Calu3 (cell line): ENCODE measurements around the gene INSL3. TPM values are rescaled to one million over a fixed set of nuclear protein-coding genes. Genes with fewer than 3 reads are reported as not detected.

Source experiments
- BruUV-seq: library from RNA; stranded (reverse); fragments of 400-500 nt; replicated peaks from 2 replicates; lab custom pipeline; 2021; lab: Mats Ljungman, UMichigan
- CTCF ChIA-PET: fragments of 300-600 bp; sonication (Branson Sonifier 250); formaldehyde crosslinking; loops from one replicate; lab custom pipeline; 2022; ENCODE audit warnings: antibody characterized with exemption; lab: Charles Lee
- DNase-seq: peaks from one replicate; pipeline ENCODE4 v3.0.0; 2022
- H3K27ac Mint-ChIP-seq: one replicate; pipeline ENCODE4 v1.8.0; 2022; ENCODE audit warnings: mixed read lengths; ENCODE audit not compliant: unreplicated experiment
- H3K27me3 Mint-ChIP-seq: one replicate; pipeline ENCODE4 v1.8.0; 2022; ENCODE audit warnings: mixed read lengths; ENCODE audit not compliant: unreplicated experiment
- H3K36me3 Mint-ChIP-seq: one replicate; pipeline ENCODE4 v1.8.0; 2022; ENCODE audit warnings: mild to moderate bottlenecking, moderate library complexity, mixed read lengths; ENCODE audit not compliant: insufficient read depth, unreplicated experiment
- H3K4me1 Mint-ChIP-seq: one replicate; pipeline ENCODE4 v1.8.0; 2022; ENCODE audit warnings: mild to moderate bottlenecking, low read depth, mixed read lengths; ENCODE audit not compliant: unreplicated experiment
- H3K4me3 Mint-ChIP-seq: one replicate; pipeline ENCODE4 v1.8.0; 2022; ENCODE audit warnings: mild to moderate bottlenecking, low read depth, moderate library complexity, mixed read lengths; ENCODE audit not compliant: unreplicated experiment
- H3K9me3 Mint-ChIP-seq: one replicate; pipeline ENCODE4 v1.8.0; 2022; ENCODE audit warnings: low read depth, mixed read lengths; ENCODE audit not compliant: unreplicated experiment
- CTCF ChIP-seq: fragments of 200-600 bp; IDR thresholded peaks from one replicate; pipeline ENCODE4 v1.8.0; 2022; ENCODE audit warnings: antibody characterized with exemption; ENCODE audit not compliant: unreplicated experiment
- intact Hi-C: fragments of 100-400 bp; cut with micrococcal nuclease; formaldehyde crosslinking; loops from one replicate; pipeline ENCODE4 v1.10.0; 2022; ENCODE audit not compliant: unreplicated experiment
- total RNA-seq: library from RNA; stranded (reverse); gene quantifications from 2 replicates; pipeline ENCODE4 v1.2.3, GENCODE V29; 2022

The INSL3 gene
- total RNA-seq, 1 experiment from 2014 or later = not detected

DNA sequence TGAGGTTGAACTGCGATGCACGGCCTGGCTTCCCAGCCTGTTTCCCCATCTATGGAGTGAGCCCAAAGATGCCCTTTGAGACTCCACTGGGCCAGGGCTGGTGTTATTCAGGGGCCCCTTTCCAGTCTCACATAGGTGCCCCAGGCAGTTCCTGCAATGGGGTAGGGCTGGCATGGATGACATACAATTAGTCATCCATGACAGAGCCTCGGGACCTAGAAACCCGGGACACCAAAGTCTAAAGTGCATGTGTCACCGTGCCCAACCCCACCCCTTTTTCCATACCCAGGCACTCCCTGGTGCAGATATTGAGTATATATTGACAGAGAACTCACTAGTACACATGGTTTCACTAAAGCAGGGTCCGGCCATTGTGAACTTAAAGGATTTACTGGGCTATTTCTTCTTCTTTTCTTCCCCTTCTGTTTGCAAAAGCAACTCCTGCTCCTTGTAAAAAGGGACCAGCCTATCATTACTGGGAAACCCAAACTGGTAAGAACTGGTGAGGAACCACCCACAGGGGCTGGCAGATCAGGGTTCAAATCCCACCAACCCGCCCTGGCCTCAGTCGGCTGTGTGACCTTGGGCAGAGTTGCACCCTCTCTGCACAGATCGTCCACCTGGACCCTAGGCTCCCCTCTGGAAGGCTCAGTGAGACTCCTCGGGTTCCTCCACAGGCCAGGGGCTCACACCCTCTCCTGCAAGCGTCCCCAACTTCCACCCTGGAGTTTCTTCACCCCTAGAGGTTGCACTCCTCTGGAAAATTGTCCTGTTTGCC, 23.7 kb downstream of the INSL3 start:
- TF ChIP-seq CTCF = no peak
- DNase-seq = peak; percentile 85
- Mint-ChIP-seq H3K27me3 (no peaks in the 10 kb centered on the region), H3K27ac (peak overlapping the region; percentile 91), H3K36me3 (peaks cover 55% of the 10 kb centered on the region), H3K4me3 (peak overlapping the region; percentile 88), H3K9me3 (no peaks in the 10 kb centered on the region), H3K4me1 (peaks cover 8% of the 10 kb centered on the region)
- no TSS peak for BruUV-seq
- intact Hi-C loops = no loop called here
- CTCF ChIA-PET = interaction anchor here (0.9 kb wide), 1 partner anchor 18 kb away, joined by 3 read pairs; no protein-coding TSS in a partner anchor

DNA sequence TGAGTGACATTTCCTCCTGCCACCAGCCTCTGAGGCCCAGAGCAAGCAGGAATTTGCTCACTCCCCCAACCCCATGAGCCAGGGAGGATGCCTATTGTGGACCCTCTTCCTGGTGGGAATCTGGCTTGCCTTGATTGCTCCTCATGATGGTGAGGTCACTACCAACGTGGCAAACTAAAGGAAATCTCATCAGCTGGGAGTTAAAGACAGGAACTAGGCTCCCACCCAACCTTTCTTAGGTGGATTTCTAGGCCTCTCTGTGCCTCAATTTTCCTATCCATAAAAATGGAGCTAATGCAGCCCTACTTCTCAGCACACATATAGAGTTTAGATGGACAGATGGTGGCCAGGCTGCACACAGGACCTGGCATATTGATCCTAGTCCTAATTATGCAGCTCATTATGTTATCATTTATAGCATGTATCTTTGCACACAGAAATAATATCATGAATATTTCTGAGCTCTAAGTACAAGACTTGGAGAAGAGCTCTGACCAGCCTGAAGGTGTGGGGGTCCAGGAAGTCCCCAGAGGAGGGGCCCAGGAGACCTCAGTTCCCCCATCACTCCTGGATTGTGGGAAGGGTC, 24.4 kb downstream of the INSL3 start:
- Mint-ChIP-seq H3K27me3 (no peaks in the 10 kb centered on the region), H3K4me1 (peaks cover 2% of the 10 kb centered on the region), H3K4me3 (peak overlapping the region; percentile 88), H3K9me3 (no peaks in the 10 kb centered on the region), H3K27ac (peak overlapping the region; percentile 91), H3K36me3 (peaks cover 49% of the 10 kb centered on the region)
- intact Hi-C loops = no loop called here
- no TSS peak for BruUV-seq
- CTCF ChIA-PET = interaction anchor here (0.9 kb wide), 1 partner anchor 18 kb away, joined by 3 read pairs; no protein-coding TSS in a partner anchor
- TF ChIP-seq CTCF = no peak
- no peak for DNase-seq

DNA sequence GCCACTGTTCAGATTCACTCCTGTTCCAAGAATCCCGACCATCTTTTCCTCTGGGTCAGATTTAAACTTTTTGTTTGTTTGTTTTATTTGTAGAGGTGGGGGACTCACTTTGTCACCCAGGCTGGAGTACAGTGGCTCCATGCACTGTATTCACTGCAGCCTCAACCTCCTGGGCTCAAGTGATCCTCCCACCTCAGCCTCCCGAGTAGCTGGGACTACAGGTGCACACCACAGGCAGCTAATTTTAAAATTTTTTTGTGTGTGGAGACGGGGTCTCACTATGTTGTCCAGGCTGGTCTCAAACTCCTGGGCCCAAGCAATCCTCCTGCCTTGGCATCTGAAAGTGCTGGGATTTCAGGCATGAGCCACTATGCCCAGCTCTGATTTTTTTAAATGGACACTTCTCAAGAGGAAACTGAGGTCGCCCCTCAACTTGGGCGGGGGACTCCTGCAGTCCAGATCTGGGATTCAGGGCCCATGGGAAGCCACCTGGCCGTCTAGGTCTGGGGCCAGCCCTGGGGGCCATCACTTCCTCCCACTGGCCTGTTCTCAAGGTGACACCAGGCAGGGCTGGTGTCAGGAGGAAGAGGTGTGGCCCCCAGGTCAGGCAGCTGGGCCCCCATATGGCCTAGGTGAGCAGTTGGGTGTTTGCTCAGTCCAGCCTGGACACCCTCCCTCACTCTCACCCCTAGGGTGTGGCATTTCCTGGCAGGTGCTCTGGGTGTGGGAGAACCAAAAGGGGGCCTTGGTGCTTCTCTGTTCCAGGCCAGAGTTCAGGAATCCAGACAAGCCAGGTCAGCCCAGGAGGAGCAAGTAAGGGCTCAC, 25.1 kb downstream of the INSL3 start:
- Mint-ChIP-seq H3K27ac (peak overlapping the region; percentile 91), H3K27me3 (no peaks in the 10 kb centered on the region), H3K36me3 (peaks cover 49% of the 10 kb centered on the region), H3K4me3 (peak overlapping the region; percentile 88), H3K9me3 (no peaks in the 10 kb centered on the region), H3K4me1 (peaks cover 7% of the 10 kb centered on the region)
- no peak for TF ChIP-seq CTCF
- DNase-seq = peak; percentile 67
- intact Hi-C loops = no loop called here
- CTCF ChIA-PET = interaction anchor here (0.5 to 0.9 kb wide), 2 partner anchors 19 to 34 kb away, joined by 3 read pairs; no protein-coding TSS in a partner anchor
- no TSS peak for BruUV-seq

DNA sequence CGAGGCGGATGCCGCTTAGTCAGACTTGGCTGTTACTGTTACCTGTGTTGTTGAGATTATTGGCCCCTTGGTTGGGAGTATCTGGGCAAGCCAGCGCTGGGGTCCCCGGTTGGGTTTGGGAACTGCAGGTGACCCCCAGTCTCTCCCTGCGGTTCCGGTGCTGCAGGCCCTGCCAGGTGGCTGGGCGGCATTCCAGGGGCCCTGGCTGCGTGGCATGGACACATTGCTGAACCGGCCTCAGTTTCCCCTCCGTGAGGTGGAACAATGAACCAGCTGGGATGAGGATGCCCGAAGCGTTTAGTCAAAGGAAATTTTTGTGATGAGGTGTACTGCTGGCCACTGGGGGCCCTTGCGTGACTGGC, 25.8 kb downstream of the INSL3 start:
- no TSS peak for BruUV-seq
- Mint-ChIP-seq H3K4me1 (peaks cover 9% of the 10 kb centered on the region), H3K4me3 (peak overlapping the region; percentile 88), H3K9me3 (no peaks in the 10 kb centered on the region), H3K27ac (peak overlapping the region; percentile 91), H3K36me3 (peaks cover 49% of the 10 kb centered on the region), H3K27me3 (no peaks in the 10 kb centered on the region)
- CTCF ChIA-PET = interaction anchor here (0.5 to 1.0 kb wide), 2 partner anchors 20 to 35 kb away, joined by 3 to 4 read pairs; no protein-coding TSS in a partner anchor
- intact Hi-C loops = no loop called here
- no peak for TF ChIP-seq CTCF
- DNase-seq = no peak
